RKO (cell line): ENCODE measurements around the gene LHX6.
A peak's percentile ranks its signal among the peaks of the same experiment; 100 is the strongest.

Experiments
- DNase-seq: peaks from one replicate; pipeline ENCODE4 v3.0.0-alpha.2; 2016; ENCODE audit warnings: low spot score

LHX6 gene

GRCh38 chr9:122190597-122191381 is 38.0 kb downstream of the LHX6 start:
- DNase-seq, result peak; percentile 77

GRCh38 chr9:122188369-122188768 is 40.4 kb downstream of the LHX6 start:
- no peak for DNase-seq

- DNase-seq, result no peak
Observed at GRCh38 chr9:122186777-122187470, 41.8 kb downstream of the LHX6 start.

GRCh38 chr9:122186301-122186700 is 42.5 kb downstream of the LHX6 start:
- no peak for DNase-seq

DNA sequence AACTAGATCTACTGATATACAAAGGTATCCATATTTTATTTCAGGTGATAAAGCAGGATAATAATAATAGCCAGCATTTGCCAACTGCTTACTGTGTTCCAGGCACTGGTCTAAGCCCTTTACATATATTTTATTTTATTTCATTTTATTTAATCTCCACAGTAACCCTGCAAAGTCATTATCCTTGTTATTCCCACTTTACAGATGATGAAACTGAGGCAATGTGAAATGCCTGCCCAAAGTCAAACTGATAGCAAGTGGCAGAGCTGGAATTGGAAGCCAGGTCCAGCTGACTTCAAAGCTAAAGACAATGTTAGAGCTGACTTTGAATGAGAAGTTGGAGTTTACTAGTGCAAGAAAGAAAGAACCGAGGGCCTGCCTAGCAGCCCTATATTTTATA is 44.2 kb downstream of the LHX6 start:
- no peak for DNase-seq

GRCh38 chr9:122183501-122183900 is 45.3 kb downstream of the LHX6 start:
- no peak for DNase-seq

- DNase-seq, result peak; percentile 81
Observed at GRCh38 chr9:122180633-122181032, 48.1 kb downstream of the LHX6 start.

- DNase-seq, result peak; percentile 33
Observed at GRCh38 chr9:122179690-122180074, 49.1 kb downstream of the LHX6 start.

- no peak for DNase-seq
Observed at GRCh38 chr9:122179054-122179689, 49.6 kb downstream of the LHX6 start.

- no peak for DNase-seq
Observed at GRCh38 chr9:122176916-122177315, 51.8 kb downstream of the LHX6 start.

DNA sequence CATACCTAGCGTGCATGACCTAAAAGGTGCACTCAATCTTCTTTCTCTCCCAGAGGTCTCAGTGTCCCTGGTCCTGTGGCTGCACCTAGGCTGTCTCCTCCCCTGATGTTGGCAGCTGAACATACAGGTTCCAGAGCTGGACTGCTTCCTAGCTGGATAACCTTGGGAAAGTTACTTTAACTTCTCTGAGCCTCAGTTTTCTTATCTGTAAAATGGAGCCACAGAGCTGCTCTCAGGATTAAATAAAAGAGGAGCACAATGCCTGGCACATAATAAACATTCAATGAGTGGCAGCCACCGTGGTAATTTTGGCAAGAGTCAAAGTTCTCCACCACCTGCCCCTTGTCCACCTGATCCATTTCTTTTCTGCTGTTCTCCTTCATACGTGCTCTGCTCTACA is 55.1 kb downstream of the LHX6 start:
- DNase-seq, result no peak

DNA sequence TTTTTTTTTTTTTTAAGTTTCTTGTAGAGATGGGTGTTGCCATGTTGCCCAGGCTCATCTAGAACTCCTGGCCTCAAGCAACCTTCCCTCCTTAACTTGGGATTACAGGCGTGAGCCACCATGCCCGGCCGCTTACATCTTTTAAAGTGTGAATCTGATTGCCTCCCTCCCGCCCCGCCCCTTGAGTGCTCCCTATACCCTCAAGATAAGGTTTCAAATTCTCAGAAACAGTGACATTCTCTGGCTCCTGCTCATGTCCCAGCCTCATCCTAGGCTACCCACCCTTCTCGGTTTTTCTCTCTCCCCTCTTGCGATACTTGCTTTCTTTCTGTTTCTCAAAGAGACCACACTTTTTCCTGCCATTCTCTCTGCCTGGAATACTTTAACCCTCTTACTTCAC is 56.6 kb downstream of the LHX6 start:
- DNase-seq, result no peak

DNA sequence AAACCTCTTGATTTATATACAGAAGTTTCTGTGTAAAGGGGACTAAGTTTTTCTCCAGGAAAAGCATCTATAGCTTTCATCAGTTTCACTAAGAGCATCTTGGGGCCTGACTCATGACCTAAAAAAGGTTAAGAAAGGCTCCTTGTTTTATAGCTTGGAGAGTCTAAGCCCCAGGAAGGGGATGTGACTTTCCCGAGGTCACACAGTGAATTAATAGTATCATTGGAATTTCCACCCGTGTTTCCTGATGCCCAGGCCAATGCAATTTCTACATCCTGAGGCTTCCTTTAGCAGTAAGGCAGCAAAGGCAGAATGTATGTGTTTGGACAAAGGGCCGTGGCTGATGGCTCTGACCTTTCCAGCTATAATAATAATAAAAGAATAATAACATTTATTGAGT is 60.4 kb downstream of the LHX6 start:
- DNase-seq, result no peak

GRCh38 chr9:122164286-122164685 is 64.5 kb downstream of the LHX6 start:
- DNase-seq, result no peak

GRCh38 chr9:122162415-122162814 is 66.3 kb downstream of the LHX6 start:
- no peak for DNase-seq

- no peak for DNase-seq
Observed at GRCh38 chr9:122159925-122160246, 68.9 kb downstream of the LHX6 start.

GRCh38 chr9:122159026-122159924 is 69.5 kb downstream of the LHX6 start, which contains the start of the genes MORN5 and NDUFA8:
MORN5 (plus strand) TSS chr9:122159908; CDS start chr9:122159973, 65 bp downstream.
NDUFA8 (minus strand) TSS chr9:122159779; CDS start chr9:122159677, 102 bp downstream.
- peak; percentile 98 for DNase-seq

- DNase-seq, result peak; percentile 87
Observed at GRCh38 chr9:122158202-122158601, 70.6 kb downstream of the LHX6 start.

DNA sequence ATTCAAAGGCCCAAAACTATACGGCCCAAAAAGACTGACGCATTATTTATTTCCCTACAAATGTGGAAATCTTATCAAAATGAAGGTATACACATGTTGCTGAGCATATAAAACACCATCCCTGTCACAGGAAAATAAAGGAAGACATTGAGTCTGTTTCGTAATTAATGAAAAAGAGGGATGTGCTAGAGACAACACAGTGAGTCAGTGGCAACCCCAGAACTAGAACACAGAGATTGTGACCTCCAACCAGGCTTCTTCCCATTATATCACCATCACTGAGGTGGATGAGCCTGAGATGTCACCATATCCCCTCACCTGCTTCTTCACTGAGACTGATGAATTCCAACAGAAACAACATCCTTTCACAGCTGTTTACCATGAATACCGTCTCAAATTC is 73.0 kb downstream of the LHX6 start:
- DNase-seq, result no peak
